ENCODE results near the gene MPRIP. TPM values are rescaled to one million over a fixed set of nuclear protein-coding genes. Genes with fewer than 3 reads are reported as not detected.

The MPRIP gene
- total RNA-seq, 1 experiment from 2014 or later = 140 TPM

DNA sequence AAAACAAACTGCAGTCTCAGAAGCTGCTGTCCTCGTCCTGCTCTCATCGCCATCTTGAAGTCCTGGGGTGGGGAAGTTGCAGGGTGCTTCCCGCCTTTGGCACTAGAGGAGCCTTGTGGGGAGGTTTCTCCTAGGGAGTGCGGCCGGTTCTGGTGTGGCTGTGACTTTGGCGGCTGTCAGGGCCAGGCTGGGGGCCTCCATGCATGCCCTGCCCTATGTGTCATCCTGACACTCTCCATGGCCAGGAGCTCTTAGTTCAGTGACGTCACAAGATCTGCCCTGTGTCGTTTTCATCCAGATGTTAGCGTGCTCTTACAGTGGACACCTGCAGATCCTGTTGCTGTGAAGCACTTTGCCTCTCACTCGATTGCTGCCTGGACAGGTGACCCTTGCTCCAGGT, 114.3 kb downstream of the MPRIP start:
- TF ChIP-seq GABPB1 (CRISPR knock-in tag; IDR thresholded peaks at IDR 0.05) = no peak
- TF ChIP-seq, protein P1, sequence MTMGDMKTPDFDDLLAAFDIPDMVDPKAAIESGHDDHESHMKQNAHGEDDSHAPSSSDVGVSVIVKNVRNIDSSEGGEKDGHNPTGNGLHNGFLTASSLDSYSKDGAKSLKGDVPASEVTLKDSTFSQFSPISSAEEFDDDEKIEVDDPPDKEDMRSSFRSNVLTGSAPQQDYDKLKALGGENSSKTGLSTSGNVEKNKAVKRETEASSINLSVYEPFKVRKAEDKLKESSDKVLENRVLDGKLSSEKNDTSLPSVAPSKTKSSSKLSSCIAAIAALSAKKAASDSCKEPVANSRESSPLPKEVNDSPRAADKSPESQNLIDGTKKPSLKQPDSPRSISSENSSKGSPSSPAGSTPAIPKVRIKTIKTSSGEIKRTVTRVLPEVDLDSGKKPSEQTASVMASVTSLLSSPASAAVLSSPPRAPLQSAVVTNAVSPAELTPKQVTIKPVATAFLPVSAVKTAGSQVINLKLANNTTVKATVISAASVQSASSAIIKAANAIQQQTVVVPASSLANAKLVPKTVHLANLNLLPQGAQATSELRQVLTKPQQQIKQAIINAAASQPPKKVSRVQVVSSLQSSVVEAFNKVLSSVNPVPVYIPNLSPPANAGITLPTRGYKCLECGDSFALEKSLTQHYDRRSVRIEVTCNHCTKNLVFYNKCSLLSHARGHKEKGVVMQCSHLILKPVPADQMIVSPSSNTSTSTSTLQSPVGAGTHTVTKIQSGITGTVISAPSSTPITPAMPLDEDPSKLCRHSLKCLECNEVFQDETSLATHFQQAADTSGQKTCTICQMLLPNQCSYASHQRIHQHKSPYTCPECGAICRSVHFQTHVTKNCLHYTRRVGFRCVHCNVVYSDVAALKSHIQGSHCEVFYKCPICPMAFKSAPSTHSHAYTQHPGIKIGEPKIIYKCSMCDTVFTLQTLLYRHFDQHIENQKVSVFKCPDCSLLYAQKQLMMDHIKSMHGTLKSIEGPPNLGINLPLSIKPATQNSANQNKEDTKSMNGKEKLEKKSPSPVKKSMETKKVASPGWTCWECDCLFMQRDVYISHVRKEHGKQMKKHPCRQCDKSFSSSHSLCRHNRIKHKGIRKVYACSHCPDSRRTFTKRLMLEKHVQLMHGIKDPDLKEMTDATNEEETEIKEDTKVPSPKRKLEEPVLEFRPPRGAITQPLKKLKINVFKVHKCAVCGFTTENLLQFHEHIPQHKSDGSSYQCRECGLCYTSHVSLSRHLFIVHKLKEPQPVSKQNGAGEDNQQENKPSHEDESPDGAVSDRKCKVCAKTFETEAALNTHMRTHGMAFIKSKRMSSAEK (CRISPR knock-in tag; IDR thresholded peaks at IDR 0.05; ENCODE audit: borderline replicate concordance) = no peak
- TF ChIP-seq, protein P2, sequence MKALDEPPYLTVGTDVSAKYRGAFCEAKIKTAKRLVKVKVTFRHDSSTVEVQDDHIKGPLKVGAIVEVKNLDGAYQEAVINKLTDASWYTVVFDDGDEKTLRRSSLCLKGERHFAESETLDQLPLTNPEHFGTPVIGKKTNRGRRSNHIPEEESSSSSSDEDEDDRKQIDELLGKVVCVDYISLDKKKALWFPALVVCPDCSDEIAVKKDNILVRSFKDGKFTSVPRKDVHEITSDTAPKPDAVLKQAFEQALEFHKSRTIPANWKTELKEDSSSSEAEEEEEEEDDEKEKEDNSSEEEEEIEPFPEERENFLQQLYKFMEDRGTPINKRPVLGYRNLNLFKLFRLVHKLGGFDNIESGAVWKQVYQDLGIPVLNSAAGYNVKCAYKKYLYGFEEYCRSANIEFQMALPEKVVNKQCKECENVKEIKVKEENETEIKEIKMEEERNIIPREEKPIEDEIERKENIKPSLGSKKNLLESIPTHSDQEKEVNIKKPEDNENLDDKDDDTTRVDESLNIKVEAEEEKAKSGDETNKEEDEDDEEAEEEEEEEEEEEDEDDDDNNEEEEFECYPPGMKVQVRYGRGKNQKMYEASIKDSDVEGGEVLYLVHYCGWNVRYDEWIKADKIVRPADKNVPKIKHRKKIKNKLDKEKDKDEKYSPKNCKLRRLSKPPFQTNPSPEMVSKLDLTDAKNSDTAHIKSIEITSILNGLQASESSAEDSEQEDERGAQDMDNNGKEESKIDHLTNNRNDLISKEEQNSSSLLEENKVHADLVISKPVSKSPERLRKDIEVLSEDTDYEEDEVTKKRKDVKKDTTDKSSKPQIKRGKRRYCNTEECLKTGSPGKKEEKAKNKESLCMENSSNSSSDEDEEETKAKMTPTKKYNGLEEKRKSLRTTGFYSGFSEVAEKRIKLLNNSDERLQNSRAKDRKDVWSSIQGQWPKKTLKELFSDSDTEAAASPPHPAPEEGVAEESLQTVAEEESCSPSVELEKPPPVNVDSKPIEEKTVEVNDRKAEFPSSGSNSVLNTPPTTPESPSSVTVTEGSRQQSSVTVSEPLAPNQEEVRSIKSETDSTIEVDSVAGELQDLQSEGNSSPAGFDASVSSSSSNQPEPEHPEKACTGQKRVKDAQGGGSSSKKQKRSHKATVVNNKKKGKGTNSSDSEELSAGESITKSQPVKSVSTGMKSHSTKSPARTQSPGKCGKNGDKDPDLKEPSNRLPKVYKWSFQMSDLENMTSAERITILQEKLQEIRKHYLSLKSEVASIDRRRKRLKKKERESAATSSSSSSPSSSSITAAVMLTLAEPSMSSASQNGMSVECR (CRISPR knock-in tag; IDR thresholded peaks at IDR 0.05; ENCODE audit: borderline replicate concordance) = no peak
- no peak for TF ChIP-seq KAT7 (CRISPR knock-in tag; IDR thresholded peaks at IDR 0.05; ENCODE audit: borderline replicate concordance)
- TF ChIP-seq, protein P3, sequence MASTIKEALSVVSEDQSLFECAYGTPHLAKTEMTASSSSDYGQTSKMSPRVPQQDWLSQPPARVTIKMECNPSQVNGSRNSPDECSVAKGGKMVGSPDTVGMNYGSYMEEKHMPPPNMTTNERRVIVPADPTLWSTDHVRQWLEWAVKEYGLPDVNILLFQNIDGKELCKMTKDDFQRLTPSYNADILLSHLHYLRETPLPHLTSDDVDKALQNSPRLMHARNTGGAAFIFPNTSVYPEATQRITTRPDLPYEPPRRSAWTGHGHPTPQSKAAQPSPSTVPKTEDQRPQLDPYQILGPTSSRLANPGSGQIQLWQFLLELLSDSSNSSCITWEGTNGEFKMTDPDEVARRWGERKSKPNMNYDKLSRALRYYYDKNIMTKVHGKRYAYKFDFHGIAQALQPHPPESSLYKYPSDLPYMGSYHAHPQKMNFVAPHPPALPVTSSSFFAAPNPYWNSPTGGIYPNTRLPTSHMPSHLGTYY (CRISPR knock-in tag; IDR thresholded peaks at IDR 0.05) = no peak
- TF ChIP-seq, protein P4, sequence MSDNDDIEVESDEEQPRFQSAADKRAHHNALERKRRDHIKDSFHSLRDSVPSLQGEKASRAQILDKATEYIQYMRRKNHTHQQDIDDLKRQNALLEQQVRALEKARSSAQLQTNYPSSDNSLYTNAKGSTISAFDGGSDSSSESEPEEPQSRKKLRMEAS (CRISPR knock-in tag; IDR thresholded peaks at IDR 0.05) = no peak
- TF ChIP-seq, protein P5, sequence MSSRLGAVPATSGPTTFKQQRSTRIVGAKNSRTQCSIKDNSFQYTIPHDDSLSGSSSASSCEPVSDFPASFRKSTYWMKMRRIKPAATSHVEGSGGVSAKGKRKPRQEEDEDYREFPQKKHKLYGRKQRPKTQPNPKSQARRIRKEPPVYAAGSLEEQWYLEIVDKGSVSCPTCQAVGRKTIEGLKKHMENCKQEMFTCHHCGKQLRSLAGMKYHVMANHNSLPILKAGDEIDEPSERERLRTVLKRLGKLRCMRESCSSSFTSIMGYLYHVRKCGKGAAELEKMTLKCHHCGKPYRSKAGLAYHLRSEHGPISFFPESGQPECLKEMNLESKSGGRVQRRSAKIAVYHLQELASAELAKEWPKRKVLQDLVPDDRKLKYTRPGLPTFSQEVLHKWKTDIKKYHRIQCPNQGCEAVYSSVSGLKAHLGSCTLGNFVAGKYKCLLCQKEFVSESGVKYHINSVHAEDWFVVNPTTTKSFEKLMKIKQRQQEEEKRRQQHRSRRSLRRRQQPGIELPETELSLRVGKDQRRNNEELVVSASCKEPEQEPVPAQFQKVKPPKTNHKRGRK (CRISPR knock-in tag; IDR thresholded peaks at IDR 0.05; ENCODE audit: borderline replicate concordance) = no peak
- TF ChIP-seq, protein P6, sequence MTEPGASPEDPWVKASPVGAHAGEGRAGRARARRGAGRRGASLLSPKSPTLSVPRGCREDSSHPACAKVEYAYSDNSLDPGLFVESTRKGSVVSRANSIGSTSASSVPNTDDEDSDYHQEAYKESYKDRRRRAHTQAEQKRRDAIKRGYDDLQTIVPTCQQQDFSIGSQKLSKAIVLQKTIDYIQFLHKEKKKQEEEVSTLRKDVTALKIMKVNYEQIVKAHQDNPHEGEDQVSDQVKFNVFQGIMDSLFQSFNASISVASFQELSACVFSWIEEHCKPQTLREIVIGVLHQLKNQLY (CRISPR knock-in tag; IDR thresholded peaks at IDR 0.05) = no peak
- TF ChIP-seq CREM (CRISPR knock-in tag; IDR thresholded peaks at IDR 0.05) = no peak
- TF ChIP-seq ETV6 (CRISPR knock-in tag; IDR thresholded peaks at IDR 0.05) = no peak
- TF ChIP-seq RORB (CRISPR knock-in tag; IDR thresholded peaks at IDR 0.05) = no peak
- TF ChIP-seq, protein P7, sequence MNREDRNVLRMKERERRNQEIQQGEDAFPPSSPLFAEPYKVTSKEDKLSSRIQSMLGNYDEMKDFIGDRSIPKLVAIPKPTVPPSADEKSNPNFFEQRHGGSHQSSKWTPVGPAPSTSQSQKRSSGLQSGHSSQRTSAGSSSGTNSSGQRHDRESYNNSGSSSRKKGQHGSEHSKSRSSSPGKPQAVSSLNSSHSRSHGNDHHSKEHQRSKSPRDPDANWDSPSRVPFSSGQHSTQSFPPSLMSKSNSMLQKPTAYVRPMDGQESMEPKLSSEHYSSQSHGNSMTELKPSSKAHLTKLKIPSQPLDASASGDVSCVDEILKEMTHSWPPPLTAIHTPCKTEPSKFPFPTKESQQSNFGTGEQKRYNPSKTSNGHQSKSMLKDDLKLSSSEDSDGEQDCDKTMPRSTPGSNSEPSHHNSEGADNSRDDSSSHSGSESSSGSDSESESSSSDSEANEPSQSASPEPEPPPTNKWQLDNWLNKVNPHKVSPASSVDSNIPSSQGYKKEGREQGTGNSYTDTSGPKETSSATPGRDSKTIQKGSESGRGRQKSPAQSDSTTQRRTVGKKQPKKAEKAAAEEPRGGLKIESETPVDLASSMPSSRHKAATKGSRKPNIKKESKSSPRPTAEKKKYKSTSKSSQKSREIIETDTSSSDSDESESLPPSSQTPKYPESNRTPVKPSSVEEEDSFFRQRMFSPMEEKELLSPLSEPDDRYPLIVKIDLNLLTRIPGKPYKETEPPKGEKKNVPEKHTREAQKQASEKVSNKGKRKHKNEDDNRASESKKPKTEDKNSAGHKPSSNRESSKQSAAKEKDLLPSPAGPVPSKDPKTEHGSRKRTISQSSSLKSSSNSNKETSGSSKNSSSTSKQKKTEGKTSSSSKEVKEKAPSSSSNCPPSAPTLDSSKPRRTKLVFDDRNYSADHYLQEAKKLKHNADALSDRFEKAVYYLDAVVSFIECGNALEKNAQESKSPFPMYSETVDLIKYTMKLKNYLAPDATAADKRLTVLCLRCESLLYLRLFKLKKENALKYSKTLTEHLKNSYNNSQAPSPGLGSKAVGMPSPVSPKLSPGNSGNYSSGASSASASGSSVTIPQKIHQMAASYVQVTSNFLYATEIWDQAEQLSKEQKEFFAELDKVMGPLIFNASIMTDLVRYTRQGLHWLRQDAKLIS (CRISPR knock-in tag; IDR thresholded peaks at IDR 0.05; ENCODE audit: borderline replicate concordance) = no peak
- ATAC-seq = no peak
- CTCF ChIA-PET = interaction anchor here (0.9 to 3.0 kb wide), 3 partner anchors 10 to 15 kb away, joined by 3 to 21 read pairs (median 4); no protein-coding TSS in a partner anchor

More for the DNA sequence above, 114.3 kb downstream of the MPRIP start:
- no peak overlapping the region for H3K27ac Mint-ChIP-seq
- no peak for DNase-seq (ENCODE audit: low spot score)
- no peaks in the 10 kb centered on the region for H3K9me3 Mint-ChIP-seq
- no peaks in the 10 kb centered on the region for H3K27me3 Mint-ChIP-seq (ENCODE audit: low read depth)
- no peaks in the 10 kb centered on the region for H3K4me1 Mint-ChIP-seq
- no peak overlapping the region for H3K4me3 Mint-ChIP-seq
- H3K36me3 Mint-ChIP-seq = peaks cover 55% of the 10 kb centered on the region
- POLR2A ChIA-PET = no interaction called here
